Measurements from ENCODE around the gene MINDY2. TPM values are rescaled to one million over a fixed set of nuclear protein-coding genes. Genes with fewer than 3 reads are reported as not detected.
A peak's percentile ranks its signal among the peaks of the same experiment; 100 is the strongest.

Gene MINDY2
- total RNA-seq (2021) (27.0 to 29.9 TPM (median 29.6 TPM) in 3 replicates), Bru-seq, nascent RNA (percentile 69 among the genes with signal in this experiment)
- long read RNA-seq, experiment 1, full-length matches to known transcripts, result 30 of 74 reads
- long read RNA-seq, experiment 1, partial matches to known transcripts, result 5 of 74 reads
- long read RNA-seq, experiment 1, other reads (novel, unspliced or antisense), result 39 of 74 reads
- long read RNA-seq, experiment 2, full-length matches to known transcripts, result 1 of 20 reads
- long read RNA-seq, experiment 2, partial matches to known transcripts, result 1 of 20 reads
- long read RNA-seq, experiment 2, other reads (novel, unspliced or antisense), result 18 of 20 reads
- long read RNA-seq, experiment 3, full-length matches to known transcripts, result 5 of 7 reads
- long read RNA-seq, experiment 3, partial matches to known transcripts, result 0 of 7 reads
- long read RNA-seq, experiment 3, other reads (novel, unspliced or antisense), result 2 of 7 reads

GRCh38 chr15:58770857-58771620 lies at the start of gene MINDY2:
Gene MINDY2 (plus strand): TSS chr15:58771302. CDS start chr15:58771396, 94 bp downstream.
- Mint-ChIP-seq H3K9me3 (no peaks in the 10 kb centered on the region), H3K27me3 (ENCODE audit: low read depth) (no peaks in the 10 kb centered on the region), H3K36me3 (no peaks in the 10 kb centered on the region), H3K4me1 (peaks cover 16% of the 10 kb centered on the region), H3K27ac (peak within 1 kb of the TSS; percentile 98), H3K4me3 (no peak within 1 kb of the TSS; the same call in 1 of the 2 replicates)
- ChIA-PET CTCF (interaction anchor here (0.6 to 2.3 kb wide), 30 partner anchors 10 to 579 kb away, joined by 3 to 20 read pairs (median 4); partner anchors contain the start of gene ADAM10), POLR2A (interaction anchor here (0.6 to 2.5 kb wide), 14 partner anchors 10 to 602 kb away, joined by 3 to 66 read pairs (median 3); partner anchors contain the start of genes ADAM10 and MYO1E)
- ATAC-seq (peak; percentile 94), DNase-seq (ENCODE audit: low spot score) (peak; percentile 97)
- TF ChIP-seq CREM (CRISPR knock-in tag; IDR thresholded peaks at IDR 0.05) (0 out of 2 replicates have a peak, but pooled peaks have one; percentile 56), MYBL2 (CRISPR knock-in tag; IDR thresholded peaks at IDR 0.05) (peak; percentile 84), TEAD4 (CRISPR knock-in tag; IDR thresholded peaks at IDR 0.05) (peak; percentile 49; the same call in 1 of the 2 replicates), FOXP1 (CRISPR knock-in tag; IDR thresholded peaks at IDR 0.05; ENCODE audit: borderline replicate concordance) (peak; percentile 89), MXD4 (CRISPR knock-in tag; IDR thresholded peaks at IDR 0.05; ENCODE audit: borderline replicate concordance) (no peak), ZNF423 (CRISPR knock-in tag; IDR thresholded peaks at IDR 0.05) (peak; percentile 94), NFYB (CRISPR knock-in tag; conservative IDR thresholded peaks at IDR 0.05; ENCODE audit: low read depth) (no peak), ZBTB43 (CRISPR knock-in tag; IDR thresholded peaks at IDR 0.05) (peak; percentile 61; the same call in 1 of the 2 replicates), SP1 (CRISPR knock-in tag; conservative IDR thresholded peaks at IDR 0.05) (peak; percentile 74), HMGXB4 (CRISPR knock-in tag; IDR thresholded peaks at IDR 0.05) (peak; percentile 90; the same call in 1 of the 2 replicates), MAX (CRISPR knock-in tag; IDR thresholded peaks at IDR 0.05) (peak; percentile 94), SMAD3 (CRISPR knock-in tag; IDR thresholded peaks at IDR 0.05; ENCODE audit: borderline replicate concordance) (no peak), FOXK1 (CRISPR knock-in tag; IDR thresholded peaks at IDR 0.05) (peak; percentile 84), TP53 (CRISPR knock-in tag; IDR thresholded peaks at IDR 0.05) (peak; percentile 88; the same call in 1 of the 2 replicates), RELA (CRISPR knock-in tag; IDR thresholded peaks at IDR 0.05; ENCODE audit: borderline replicate concordance) (0 out of 2 replicates have a peak, but pooled peaks have one; percentile 13), ETV6 (CRISPR knock-in tag; IDR thresholded peaks at IDR 0.05) (peak; percentile 98), GABPB1 (CRISPR knock-in tag; IDR thresholded peaks at IDR 0.05) (peak; percentile 49), JUN (CRISPR knock-in tag; IDR thresholded peaks at IDR 0.05) (peak; percentile 27; the same call in 1 of the 2 replicates), ZNF396 (CRISPR knock-in tag; IDR thresholded peaks at IDR 0.05; ENCODE audit: borderline replicate concordance) (no peak), USF1 (CRISPR knock-in tag; IDR thresholded peaks at IDR 0.05) (peak; percentile 94), E2F1 (CRISPR knock-in tag; IDR thresholded peaks at IDR 0.05) (0 out of 2 replicates have a peak, but pooled peaks have one; percentile 42), E2F5 (CRISPR knock-in tag; IDR thresholded peaks at IDR 0.05) (peak; percentile 93), ARID4B (CRISPR knock-in tag; IDR thresholded peaks at IDR 0.05; ENCODE audit: borderline replicate concordance) (peak; percentile 86; the same call in 1 of the 2 replicates)

Data from WTC11 (cell line).